Panc1 (cell line): ENCODE measurements around the gene RNU2-63P. TPM values are rescaled to one million over a fixed set of nuclear protein-coding genes. Genes with fewer than 3 reads are reported as not detected.
"Not testable (repeated sequence)": the region's sequence is repeated elsewhere in the genome, so short reads cannot be mapped to it uniquely, and the experiment has no call there.

Experiments used
- ATAC-seq: fragments of 200-7000 bp; cut with Tn5 transposase; 2 replicates; pipeline ENCODE4 v1.9.1; 2020; ENCODE audit warnings: mild to moderate bottlenecking, moderate library complexity
- BruUV-seq: library from RNA; stranded (reverse); fragments of 400-500 nt; replicated peaks from 2 replicates; lab custom pipeline; 2021; lab: Mats Ljungman, UMichigan
- CTCF ChIA-PET: fragments of 300-600 bp; sonication (Branson Sonifier 250); formaldehyde crosslinking; loops from one replicate; lab custom pipeline; 2022; ENCODE audit warnings: antibody characterized with exemption; lab: Charles Lee
- POLR2A ChIA-PET: fragments of 300-600 bp; sonication (Branson Sonifier 250); formaldehyde crosslinking; loops from one replicate; lab custom pipeline; 2022; ENCODE audit warnings: antibody characterized with exemption; lab: Charles Lee
- DNase-seq: peaks from one replicate; pipeline ENCODE4 v3.0.0-alpha.2; 2010; ENCODE audit warnings: low read depth, low spot score
- H3K27ac ChIP-seq: 2 replicates; pipeline ENCODE4 v1.5.1; 2011; ENCODE audit warnings: mild to moderate bottlenecking, low read length, inconsistent platforms
- H3K27me3 ChIP-seq: fragments of 200-500 bp; sonication (Bioruptor generic); 2 replicates; pipeline ENCODE4 v1.6.0; 2014; ENCODE audit warnings: low read length, inconsistent platforms; ENCODE audit not compliant: control insufficient read depth, insufficient read depth
- H3K36me3 ChIP-seq: fragments of 200-500 bp; sonication (Bioruptor generic); 2 replicates; pipeline ENCODE4 v1.5.1; 2014; ENCODE audit warnings: inconsistent platforms, mild to moderate bottlenecking, low read length, moderate library complexity; ENCODE audit not compliant: control insufficient read depth, insufficient read depth
- H3K4me1 ChIP-seq: 2 replicates; pipeline ENCODE4 v1.5.1; 2011; ENCODE audit warnings: inconsistent platforms, mild to moderate bottlenecking, low read length, moderate library complexity; ENCODE audit not compliant: control insufficient read depth, insufficient read depth
- H3K4me3 ChIP-seq, 2 experiments: 2 replicates each; pipeline ENCODE4 v1.5.1; 2011 to 2012; ENCODE audit warnings: low read depth in 2 of 2, low read length in 2 of 2, mild to moderate bottlenecking in 2 of 2, inconsistent platforms in 1 of 2, moderate library complexity in 1 of 2
- H3K9me3 ChIP-seq: fragments of 200-500 bp; sonication (Bioruptor generic); 2 replicates; pipeline ENCODE4 v1.5.1; 2014; ENCODE audit warnings: low read depth, mild to moderate bottlenecking, inconsistent platforms, low read length, moderate library complexity; ENCODE audit not compliant: control insufficient read depth, insufficient read depth
- in situ Hi-C: cut with HindIII; loops from 2 replicates; pipeline ENCODE4 v1.10.0; 2016; ENCODE audit warnings: low sequenced_read_pairs, low pct_unique_long_range_greater_than_20kb
- intact Hi-C: fragments of 100-400 bp; cut with micrococcal nuclease; formaldehyde crosslinking; loops from one replicate; pipeline ENCODE4 v1.10.0; 2022; ENCODE audit not compliant: unreplicated experiment
- total RNA-seq: library from RNA; stranded (reverse); gene quantifications from one replicate; pipeline ENCODE4 v1.2.1, GENCODE V29; 2021; ENCODE audit not compliant: unreplicated experiment

RNU2-63P gene
- total RNA-seq, 1 experiment from 2014 or later, result 14.0 TPM

DNA sequence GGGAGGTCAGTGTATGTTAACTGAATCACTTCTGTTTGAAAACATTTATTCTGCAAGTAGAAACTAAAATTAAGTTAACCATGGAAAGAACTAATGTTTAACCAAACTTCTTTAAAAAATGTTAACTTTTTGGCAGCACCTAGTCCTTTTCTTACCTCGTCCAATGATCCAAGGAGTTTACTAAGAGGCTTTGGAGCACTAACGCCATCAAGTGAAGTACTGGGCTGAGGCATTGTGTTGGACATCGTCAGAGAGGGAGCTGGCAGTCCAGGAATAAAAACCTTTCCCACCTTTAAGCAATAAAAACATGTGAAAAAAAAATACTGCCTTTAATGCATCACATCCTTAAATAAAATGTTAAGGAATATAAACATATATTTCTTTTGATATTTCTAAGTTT, 23.8 kb downstream of the RNU2-63P start:
- DNase-seq, intact Hi-C loops, H3K27ac ChIP-seq, POLR2A ChIA-PET, BruUV-seq, H3K4me1 ChIP-seq, H3K36me3 ChIP-seq, CTCF ChIA-PET, H3K4me3 ChIP-seq, ATAC-seq, H3K27me3 ChIP-seq, in situ Hi-C loops, H3K9me3 ChIP-seq: not testable (repeated sequence)

- H3K4me1 ChIP-seq, CTCF ChIA-PET, H3K27me3 ChIP-seq, POLR2A ChIA-PET, H3K4me3 ChIP-seq, intact Hi-C loops, H3K36me3 ChIP-seq, DNase-seq, H3K9me3 ChIP-seq, H3K27ac ChIP-seq, ATAC-seq, in situ Hi-C loops, BruUV-seq: not testable (repeated sequence)
These were observed 28.9 kb downstream of the RNU2-63P start for GRCh38 chr2:87987473-87987872.

DNA sequence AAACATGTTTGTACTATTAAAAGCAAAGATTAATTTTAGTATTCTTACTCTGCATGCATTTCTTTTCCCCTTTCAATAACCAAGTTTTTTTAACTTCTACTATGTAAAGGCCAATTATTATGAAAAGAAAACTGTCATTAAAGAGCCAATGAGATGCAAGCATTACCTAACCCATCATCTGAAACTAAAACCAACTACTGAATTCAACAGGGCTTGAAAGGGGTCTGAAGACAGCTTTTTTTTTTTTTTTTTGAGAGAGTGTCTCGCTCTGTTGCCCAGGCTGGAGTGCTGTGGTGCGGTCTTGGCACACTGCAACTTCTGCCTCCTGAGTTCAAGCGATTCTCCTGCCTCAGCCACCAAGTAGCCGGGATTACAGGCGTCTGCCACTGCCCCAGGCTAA, 30.4 kb downstream of the RNU2-63P start:
- POLR2A ChIA-PET, H3K27ac ChIP-seq, H3K4me1 ChIP-seq, intact Hi-C loops, H3K36me3 ChIP-seq, BruUV-seq, ATAC-seq, H3K27me3 ChIP-seq, in situ Hi-C loops, H3K4me3 ChIP-seq, DNase-seq, H3K9me3 ChIP-seq: not testable (repeated sequence)
- CTCF ChIA-PET, result interaction anchor here (0.7 kb wide), 1 partner anchor 1787 kb away, joined by 3 read pairs; the partner anchor contains the start of gene MRPL35

- H3K4me1 ChIP-seq, H3K27ac ChIP-seq, CTCF ChIA-PET, POLR2A ChIA-PET, DNase-seq, intact Hi-C loops, H3K4me3 ChIP-seq, H3K36me3 ChIP-seq, ATAC-seq, BruUV-seq, H3K9me3 ChIP-seq, in situ Hi-C loops, H3K27me3 ChIP-seq: not testable (repeated sequence)
These were observed 35.2 kb downstream of the RNU2-63P start for GRCh38 chr2:87981182-87981581.

DNA sequence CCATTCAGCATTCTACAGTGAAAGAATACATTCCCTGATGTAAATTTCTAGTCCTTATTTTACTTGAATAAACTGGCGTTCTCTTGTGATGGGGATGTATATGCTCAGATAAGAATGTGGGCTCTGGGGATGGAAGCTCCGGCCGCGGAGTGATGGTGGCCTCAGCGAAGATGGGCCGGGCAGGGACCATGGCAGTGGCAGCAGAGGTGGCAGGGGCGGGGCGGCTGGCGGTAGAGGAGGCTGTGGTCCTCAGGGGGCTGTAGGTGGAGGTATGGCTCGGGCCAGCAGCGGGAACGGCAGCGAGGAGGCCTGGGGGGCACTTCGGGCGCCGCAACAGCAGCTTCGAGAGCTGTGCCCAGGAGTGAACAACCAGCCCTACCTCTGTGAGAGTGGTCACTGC, 44.0 kb downstream of the RNU2-63P start:
- ATAC-seq, result peak; percentile 42; the same call in 1 of the 2 replicates
- H3K4me3 ChIP-seq, POLR2A ChIA-PET, CTCF ChIA-PET, intact Hi-C loops, H3K4me1 ChIP-seq, BruUV-seq, H3K36me3 ChIP-seq, DNase-seq, H3K27me3 ChIP-seq, in situ Hi-C loops, H3K27ac ChIP-seq, H3K9me3 ChIP-seq: not testable (repeated sequence)

Other genes with a start within 250 kb of the RNU2-63P start
- gene RGPD2, start 190.8 kb downstream of the RNU2-63P start, total RNA-seq, result 3.5 TPM
- gene KRCC1, start 39.2 kb upstream of the RNU2-63P start, total RNA-seq, result 7.6 TPM
- gene SMYD1, start 51.3 kb upstream of the RNU2-63P start, total RNA-seq, result not detected
- 0.36 TPM for gene FABP1, start 111.5 kb upstream of the RNU2-63P start, total RNA-seq
- gene THNSL2, start 153.8 kb upstream of the RNU2-63P start, total RNA-seq, result 23.0 TPM